Erythroblast (primary cell): Measurements from ENCODE around the gene ADGRD2.

ENCODE experiments used
- DNase-seq, 2 experiments: peaks; one replicate each; lab custom pipeline; 2025; lab: John Stamatoyannopoulos, UW
- GATA1 ChIP-seq: IDR thresholded peaks from 2 replicates; pipeline ENCODE4 v1.6.1; 2011; ENCODE audit warnings: low read depth, mild to moderate bottlenecking, control low read depth, low read length, moderate library complexity
- POLR2A ChIP-seq: IDR thresholded peaks from 2 replicates; pipeline ENCODE4 v1.6.1; 2011; ENCODE audit warnings: mild to moderate bottlenecking, low read length

Gene ADGRD2

DNA sequence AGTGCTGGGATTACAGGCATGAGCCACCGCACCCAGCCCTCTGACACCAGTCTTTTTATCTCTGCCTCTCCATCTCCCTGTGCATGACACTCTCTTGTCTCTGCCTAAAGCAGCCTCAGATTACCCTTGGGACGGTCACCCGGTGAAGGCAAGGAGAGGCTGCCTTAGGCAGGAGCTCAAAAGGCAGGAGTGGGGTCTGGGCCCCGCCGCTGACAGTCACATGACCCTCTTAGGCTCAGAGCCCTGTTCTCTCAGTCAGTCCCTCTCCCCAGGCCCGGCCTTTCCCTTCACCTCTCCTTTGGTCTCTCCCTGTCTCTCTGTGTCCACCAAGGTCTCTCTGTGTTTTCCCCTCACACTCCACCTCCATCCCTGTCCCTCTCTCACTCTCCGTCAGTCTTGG is 22.5 kb downstream of the ADGRD2 start:
- no peak for DNase-seq
- no peak for TF ChIP-seq GATA1
- TF ChIP-seq POLR2A = no peak

- TF ChIP-seq POLR2A = no peak
- TF ChIP-seq GATA1 = no peak
- no peak for DNase-seq
Measured at GRCh38 chr9:124473310-124473709, 23.1 kb downstream of the ADGRD2 start.

DNA sequence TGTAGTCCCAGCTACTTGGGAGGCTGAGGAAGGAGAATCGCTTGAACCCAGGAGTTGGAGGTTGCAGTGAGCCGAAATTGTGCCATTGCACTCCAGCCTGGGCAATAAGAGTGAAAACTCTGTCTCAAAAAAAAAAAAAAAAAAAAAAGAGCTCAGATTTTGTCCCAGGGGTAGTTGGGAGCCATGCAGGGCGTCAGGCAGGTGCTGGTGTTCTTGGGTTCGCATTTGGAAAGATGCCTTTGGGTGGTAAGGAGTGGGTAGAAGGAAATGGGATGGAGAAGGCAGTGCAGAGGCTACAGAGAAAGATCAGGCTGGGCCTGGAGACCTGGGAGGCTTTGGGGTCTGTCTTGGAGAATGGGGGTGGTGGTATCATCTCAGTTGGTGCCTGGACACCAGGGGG is 23.9 kb downstream of the ADGRD2 start:
- TF ChIP-seq POLR2A = no peak
- DNase-seq = no peak

DNA sequence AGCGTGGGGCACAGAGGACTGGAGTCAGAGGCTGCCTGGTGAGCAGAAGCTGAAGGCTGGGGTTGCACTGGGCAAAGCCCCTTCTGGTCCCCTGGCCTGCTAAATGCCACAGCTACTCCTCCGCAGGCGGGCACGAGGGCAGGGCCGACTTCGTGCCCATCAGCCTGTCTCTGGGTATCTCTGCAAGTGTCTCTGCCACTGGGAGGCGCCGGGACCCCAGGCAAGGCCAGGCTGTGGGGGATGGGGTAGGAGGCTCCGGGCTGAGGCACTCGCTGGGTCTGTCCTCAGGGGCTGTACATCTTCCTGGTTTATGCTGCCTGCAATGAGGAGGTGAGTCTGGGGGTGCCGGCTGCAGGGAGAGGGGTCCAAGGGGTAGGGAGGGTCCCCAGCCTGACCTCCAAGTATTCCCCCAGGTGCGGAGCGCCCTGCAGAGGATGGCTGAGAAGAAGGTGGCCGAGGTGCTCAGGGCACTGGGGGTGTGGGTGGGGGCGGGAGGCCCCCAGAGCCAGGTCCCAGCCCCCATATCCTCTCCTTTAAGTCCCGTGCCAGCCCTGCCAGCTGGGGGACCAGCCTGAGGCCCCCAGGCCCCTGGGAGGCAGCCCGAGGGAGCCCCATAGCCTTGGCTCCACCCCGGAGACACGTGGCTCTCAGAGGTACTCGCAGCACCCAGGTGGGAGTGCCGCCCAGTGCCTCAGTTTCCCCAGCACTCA is 25.1 kb downstream of the ADGRD2 start:
- TF ChIP-seq GATA1 = no peak
- TF ChIP-seq POLR2A = no peak
- DNase-seq = peak in 1 of 2 experiments; percentile 16

DNA sequence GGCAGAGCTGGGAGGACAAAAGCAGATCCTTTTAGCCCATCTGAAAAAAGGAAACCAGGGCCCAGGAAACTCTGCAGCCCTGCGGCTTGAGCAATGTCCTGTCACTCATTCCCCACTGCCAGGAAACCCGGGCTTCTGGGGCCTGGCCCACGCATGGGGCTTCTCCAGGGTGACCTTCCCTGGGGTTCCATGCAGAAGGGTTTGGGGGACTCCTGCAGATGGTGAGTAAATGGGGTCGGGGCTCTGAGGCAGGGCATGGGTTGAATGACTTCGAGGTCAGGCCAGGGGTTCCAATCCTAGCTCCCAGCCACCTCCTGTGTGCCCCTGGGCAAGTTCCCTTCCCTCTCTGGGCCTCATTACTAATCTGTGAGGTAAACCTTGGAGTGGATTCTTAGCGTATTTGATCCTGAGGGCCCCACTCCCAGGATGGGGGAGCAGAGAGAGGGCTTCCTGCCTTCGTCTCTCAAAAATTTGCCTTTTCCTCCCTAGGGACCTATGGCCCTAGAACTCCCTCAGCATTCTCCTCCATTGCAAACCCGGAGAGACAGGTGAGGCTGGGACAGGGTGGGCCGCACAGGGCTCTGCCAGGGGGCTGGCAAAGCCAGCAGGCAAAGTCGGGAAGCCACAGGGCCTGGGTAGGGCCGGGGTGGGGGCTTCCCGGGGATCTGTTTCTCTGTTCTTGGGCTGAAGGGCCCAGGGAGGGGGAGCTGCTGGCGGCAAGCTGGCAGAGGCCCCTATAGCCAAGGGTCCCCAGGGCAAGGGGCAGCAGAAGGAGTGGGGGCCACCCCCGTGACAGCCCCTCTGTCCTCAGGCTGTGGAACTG is 25.8 kb downstream of the ADGRD2 start:
- no peak for DNase-seq
- no peak for TF ChIP-seq POLR2A
- no peak for TF ChIP-seq GATA1

- DNase-seq = no peak
- TF ChIP-seq POLR2A = no peak
- TF ChIP-seq GATA1 = no peak
Measured at GRCh38 chr9:124477211-124477647, 27.0 kb downstream of the ADGRD2 start.

GRCh38 chr9:124477648-124478285 is 27.5 kb downstream of the ADGRD2 start:
- DNase-seq = no peak
- no peak for TF ChIP-seq POLR2A
- no peak for TF ChIP-seq GATA1

GRCh38 chr9:124478354-124478753 is 28.1 kb downstream of the ADGRD2 start:
- no peak for DNase-seq
- TF ChIP-seq POLR2A (no peak), GATA1 (no peak)

GRCh38 chr9:124479371-124479770 is 29.1 kb downstream of the ADGRD2 start:
- TF ChIP-seq POLR2A (no peak), GATA1 (no peak)
- DNase-seq = no peak

GRCh38 chr9:124479947-124480620 is 29.8 kb downstream of the ADGRD2 start:
- TF ChIP-seq GATA1 (no peak), POLR2A (no peak)
- DNase-seq = no peak

DNA sequence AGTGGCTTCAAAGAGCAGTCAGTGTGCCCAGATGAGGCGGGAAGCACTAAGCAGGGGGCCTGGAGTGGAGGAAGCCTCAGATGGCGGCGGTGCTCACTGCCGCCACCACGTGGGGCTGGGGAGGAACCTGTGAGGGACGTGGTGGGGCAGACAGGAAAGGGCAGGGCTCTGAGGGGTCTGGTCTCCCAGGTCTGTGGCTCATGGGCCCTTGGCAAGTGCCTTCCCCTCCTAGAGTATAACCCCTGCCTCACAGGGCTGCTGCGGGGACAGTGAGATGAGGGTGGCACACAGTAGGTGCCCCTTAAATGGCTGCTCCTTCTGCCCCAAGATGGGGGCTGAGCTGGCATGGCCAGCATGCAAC is 30.4 kb downstream of the ADGRD2 start:
- peak; percentile 38 to 45 for DNase-seq
- TF ChIP-seq GATA1 (no peak), POLR2A (no peak)

DNA sequence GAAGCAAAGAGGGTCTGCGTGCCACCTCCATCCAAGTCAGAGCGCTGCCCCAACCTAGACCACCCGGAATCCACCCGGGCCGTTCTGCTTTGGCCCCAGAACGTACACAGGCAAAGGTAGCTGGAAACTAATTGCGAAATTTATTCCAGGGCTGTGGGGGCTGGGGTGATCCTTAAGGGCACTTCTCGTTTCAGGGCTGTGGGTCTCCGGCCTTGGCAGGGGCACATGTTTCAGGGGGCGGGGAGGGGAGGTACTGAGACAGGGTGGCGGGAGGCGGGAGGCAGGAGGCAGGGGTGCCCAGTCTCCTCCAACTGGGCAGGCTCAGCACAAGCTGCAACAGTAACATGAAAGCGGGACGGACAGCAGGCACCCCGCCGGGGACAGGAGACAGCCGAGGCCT is 30.9 kb downstream of the ADGRD2 start:
- TF ChIP-seq POLR2A (no peak), GATA1 (no peak)
- DNase-seq = no peak

GRCh38 chr9:124482431-124483031 is 32.3 kb downstream of the ADGRD2 start:
- no peak for TF ChIP-seq GATA1
- TF ChIP-seq POLR2A = no peak
- DNase-seq = peak in 1 of 2 experiments; percentile 37
